Placental pericyte (primary cell): ENCODE measurements around the gene STT3A. TPM values are rescaled to one million over a fixed set of nuclear protein-coding genes. Genes with fewer than 3 reads are reported as not detected.
A peak's percentile ranks its signal among the peaks of the same experiment; 100 is the strongest.

ENCODE experiments used
- small RNA-seq: library from RNA; depleted of rRNA; stranded (forward); fragments of <200 nt; gene quantifications from one replicate; pipeline ENCODE3, GENCODE V24; 2012; ENCODE audit warnings: low replicate concordance
- total RNA-seq: library from RNA; depleted of rRNA; stranded (reverse); fragments of >200 nt; gene quantifications from 2 replicates; pipeline ENCODE4 v1.2.3, GENCODE V29; 2012

Gene STT3A
- total RNA-seq = 348 and 594 TPM in 2 replicates

DNA sequence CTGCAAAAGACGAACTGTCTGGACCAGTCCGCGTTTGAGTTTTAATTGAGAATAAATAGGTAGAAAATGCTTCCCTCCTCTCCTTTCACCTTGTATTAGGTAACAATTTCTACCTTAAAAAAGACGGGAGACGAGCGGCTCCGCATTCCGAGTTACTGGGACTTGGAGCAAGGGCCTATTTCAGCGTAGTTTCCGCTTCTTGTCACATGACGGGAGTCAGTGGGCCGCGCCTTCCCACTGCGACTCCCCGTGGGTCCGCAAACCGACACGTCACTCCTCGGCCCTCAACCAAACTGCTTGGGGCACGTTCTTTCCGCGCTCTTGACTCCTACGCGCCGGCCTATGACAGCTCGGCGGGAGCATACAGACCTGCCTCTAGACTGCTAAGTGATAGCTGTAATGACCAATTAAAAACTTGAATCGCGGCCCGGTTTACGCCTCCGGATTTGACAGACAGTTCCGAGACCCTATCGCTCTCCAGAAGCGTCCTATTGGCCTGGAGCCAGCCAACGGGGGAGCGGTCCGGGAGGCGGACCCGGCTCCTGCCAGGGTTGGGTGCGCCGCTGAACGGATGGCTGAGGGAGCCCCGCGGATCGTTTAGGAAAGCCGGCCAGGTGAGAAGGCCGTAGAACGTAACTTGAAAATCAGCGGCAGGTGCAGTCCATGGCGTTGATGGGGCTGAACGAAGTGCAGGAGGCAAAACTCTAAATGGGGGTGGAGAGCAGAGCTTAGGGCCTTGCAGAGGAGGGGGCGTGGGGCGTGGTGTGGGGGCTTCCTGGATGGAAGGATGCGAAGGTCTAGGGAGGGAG, at the start of gene STT3A:
STT3A (plus strand) TSS at position 548 of the 809 bp plus-strand sequence. CDS start 3,064 bp downstream, outside the sequence.

DNA sequence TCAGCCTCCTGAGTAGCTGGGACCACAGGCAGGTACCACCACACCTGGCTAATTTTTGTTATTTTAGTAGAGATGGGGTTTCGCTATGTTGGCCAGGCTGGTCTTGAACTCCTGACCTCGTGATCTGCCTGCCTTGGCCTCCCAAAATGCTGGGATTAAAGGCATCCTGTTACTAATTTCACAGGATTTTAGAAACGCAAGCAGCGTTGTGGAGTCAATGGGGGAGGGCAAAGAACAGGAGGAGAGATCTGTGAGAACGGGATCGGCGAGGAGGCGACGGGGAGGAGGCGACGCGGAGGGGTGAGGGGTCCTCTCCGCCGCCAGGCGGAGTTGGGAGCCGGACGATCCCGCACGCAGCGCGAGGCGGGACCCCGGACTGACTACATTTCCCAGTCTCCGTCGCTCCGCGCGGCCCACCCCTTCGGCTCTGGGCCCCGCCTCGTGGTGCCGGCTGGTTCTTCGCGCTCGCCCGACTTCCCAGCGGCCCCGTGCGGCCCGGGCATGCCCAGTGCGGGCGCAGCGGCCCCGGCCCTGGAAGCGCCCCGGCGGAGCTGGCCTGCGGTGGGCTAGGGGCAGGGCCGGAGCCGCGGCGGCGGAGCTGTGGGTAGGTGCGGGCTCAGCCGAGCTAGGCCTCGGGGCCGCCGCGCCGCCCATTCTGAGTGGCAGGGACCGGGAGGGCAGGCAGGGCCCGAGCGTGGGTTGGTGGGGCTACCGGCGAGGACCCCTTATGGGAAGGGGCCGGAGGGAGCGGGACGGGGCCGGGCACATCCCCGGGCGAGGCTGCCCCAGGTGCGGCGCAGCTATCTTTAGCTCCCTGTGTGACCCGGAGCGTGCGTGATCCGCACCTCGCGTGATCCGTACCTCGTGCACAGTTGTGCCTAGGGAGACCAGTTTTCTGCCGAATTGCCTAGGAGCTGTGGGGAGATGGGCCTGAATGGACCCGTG, 23.4 kb upstream of the STT3A start, which contains the start of gene EI24:
EI24 (plus strand) TSS at position 508 of the 945 bp plus-strand sequence. CDS start 3,051 bp downstream, outside the sequence.

DNA sequence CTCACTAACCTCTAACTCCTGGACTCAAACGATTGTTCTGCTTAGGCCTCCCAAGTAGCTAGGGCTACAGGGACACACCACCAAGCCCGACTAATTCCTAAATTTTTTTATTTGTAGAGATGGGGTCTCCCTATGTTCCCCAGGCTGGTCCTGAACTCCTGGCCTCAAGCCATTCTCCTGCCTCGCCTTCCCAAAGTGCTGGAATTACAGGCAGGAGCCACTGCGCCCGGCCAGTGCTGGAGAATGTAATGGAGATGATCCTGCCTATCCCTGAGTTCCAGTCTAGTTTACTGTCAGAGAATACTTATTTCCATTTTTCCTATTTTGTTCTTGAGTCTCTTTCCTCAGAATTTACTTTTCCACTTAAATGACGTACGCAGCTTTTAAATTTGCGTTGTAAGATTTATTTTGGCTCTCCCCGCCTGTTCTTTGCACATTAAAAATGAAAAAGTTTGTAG, 32.1 kb downstream of the STT3A start, which contains the start of gene CHEK1:
CHEK1 (plus strand) TSS at position 408 of the 458 bp plus-strand sequence. CDS start 1,606 bp downstream, outside the sequence.

Small RNA genes within 50 kb of the gene (small RNA-seq; reads per million reads assigned to genes)
- gene RNU2-35P = 5.0 reads per million, percentile 88 among the genes with 10 or more reads in this experiment
- not detected for gene RNU6-1156P

Other genes with a start within 250 kb of the STT3A start
- 44.9 and 45.2 TPM in 2 replicates for gene FEZ1, start 96.6 kb upstream of the STT3A start, total RNA-seq
- 75.3 and 124 TPM in 2 replicates for gene EI24, start 23.4 kb upstream of the STT3A start, total RNA-seq
- gene CHEK1, start 32.3 kb downstream of the STT3A start, total RNA-seq = 11.6 and 55.7 TPM in 2 replicates
- gene ACRV1, start 88.0 kb downstream of the STT3A start, total RNA-seq = not detected in 2 replicates
- gene PATE1, start 153.4 kb downstream of the STT3A start, total RNA-seq = not detected in 2 replicates
- 0.29 TPM in 1 of 2 replicates, not detected in the other for gene PATE2, start 186.0 kb downstream of the STT3A start, total RNA-seq
- not detected in 2 replicates for gene PATE3, start 195.3 kb downstream of the STT3A start, total RNA-seq
- not detected in 2 replicates for gene PATE4, start 240.5 kb downstream of the STT3A start, total RNA-seq